HPDE6-E6E7 (cell line): ENCODE data around the gene ZDHHC13.
"Not testable (repeated sequence)": the region's sequence is repeated elsewhere in the genome, so short reads cannot be mapped to it uniquely, and the experiment has no call there.

Experiments
- DNase-seq: peaks from one replicate; pipeline ENCODE4 v3.0.0; 2011; ENCODE audit warnings: missing footprints; ENCODE audit errors: extremely low spot score

Gene ZDHHC13

DNA sequence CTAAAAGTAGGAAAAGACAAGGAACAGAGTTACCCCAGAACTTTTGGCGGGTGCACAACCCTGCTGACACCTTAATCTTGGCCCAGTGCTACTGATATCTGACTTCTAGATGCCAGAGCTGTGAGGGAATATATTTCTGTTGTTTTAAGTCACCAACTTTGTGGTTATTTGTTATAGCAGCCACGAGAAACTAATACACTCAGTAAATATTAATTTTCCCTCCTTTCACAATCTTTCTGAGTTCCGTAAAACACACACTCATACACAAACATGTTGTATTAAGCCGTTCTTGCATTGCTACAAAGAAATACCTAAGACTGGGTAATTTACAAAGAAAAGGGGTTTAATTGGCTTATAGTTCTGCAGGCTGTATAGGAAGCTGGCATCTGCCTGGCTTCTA lies 16.1 kb upstream of the ZDHHC13 start:
- DNase-seq, result no peak

DNA sequence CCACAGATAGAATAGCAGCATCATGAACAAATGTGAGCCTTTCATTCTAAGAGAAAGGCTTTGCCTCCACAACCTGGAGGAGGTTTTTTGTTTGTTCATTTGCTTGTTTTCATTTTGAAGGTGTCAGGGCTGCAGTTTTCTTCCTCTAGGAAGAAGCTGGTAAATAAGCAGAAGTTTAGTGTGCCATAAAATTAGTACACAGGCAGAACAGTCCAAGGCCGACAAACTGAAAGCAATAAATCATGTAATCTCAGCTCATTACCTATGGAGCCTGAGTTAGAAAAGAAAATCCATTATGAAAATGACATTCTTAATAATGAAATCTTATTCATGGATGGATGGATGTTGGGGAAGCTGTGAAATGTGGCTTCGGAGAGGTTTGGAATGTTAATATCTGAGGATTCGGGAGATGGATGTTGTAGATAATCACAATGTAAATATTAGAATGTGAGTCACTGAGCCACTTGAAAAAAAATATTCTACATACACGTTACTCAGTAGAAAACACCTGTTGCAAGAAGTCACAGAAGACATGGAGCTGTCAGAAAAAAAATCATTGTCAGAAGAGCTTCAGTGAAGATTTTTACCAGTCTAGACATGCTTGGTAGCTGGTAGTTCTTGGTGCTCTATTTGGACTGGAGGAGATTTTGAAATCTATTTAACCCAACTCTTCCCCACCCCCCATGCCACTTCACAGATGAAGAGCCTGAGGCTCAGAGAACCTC lies 15.0 kb upstream of the ZDHHC13 start:
- DNase-seq, result peak; percentile 43

- DNase-seq, result no peak
These were observed 14.5 kb upstream of the ZDHHC13 start for GRCh38 chr11:19102521-19102900.

- DNase-seq, result no peak
These were observed 12.0 kb upstream of the ZDHHC13 start for GRCh38 chr11:19105011-19105410.

DNA sequence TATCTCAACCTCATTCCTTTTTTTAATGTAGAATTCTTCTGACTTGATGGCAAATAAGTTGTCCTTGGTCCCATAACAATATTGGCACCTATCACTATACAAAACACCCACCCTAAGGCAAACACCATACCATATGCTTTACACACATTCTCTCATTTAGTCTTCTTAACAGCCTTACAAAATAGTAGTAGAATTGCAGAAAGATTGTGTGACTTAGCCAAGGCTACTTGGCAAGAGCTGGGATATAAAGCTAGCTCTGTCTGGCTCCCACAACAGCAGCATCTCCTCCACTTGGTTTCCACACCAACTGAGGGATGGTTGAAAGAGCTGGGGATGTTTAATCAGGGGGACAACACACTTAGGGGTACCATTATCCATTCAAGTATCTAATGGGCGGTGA lies 9.8 kb upstream of the ZDHHC13 start:
- no peak for DNase-seq

DNA sequence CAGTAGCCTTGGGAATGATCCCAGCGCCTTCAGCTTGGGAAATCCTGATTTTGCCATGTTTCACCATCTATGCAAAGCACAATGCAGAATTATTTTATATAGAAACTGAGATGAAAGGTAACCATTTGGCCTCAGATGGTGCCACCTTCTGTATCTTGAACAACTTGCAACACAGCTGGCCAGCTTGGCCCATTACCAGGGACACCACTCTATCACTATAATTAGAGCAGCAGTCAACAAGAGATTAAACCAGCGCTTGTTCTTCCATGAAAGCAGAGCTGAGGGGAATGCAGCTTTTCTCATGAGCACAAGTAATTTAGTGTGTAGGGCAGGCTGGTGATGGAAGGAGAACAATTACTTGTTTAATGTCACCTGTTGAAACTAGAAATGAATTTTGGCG lies 6.7 kb upstream of the ZDHHC13 start:
- no peak for DNase-seq

DNA sequence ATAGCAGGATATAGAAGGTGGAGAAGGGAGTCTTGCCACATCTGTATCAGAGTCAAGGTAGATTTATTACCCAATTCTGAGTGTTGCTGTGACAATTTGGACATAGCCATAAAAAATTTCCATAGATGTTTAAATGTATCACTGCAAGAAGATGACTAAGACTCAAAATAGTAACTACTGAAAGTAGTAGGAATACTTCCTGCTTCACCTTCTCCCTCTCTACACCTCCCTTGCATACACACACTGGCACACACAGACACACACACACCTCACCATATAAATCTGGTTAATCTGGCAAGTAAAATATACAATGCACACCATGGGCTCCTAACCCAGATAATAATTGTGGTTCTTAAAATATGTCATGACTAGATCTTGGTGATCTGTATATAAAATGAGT lies 5.2 kb upstream of the ZDHHC13 start:
- DNase-seq, result no peak

- DNase-seq, result no peak
These were observed 545 bp upstream of the ZDHHC13 start for GRCh38 chr11:19116276-19116970.

- no peak for DNase-seq
These were observed 761 bp downstream of the ZDHHC13 start for GRCh38 chr11:19117760-19118097.

GRCh38 chr11:19121646-19122045 lies 4.7 kb downstream of the ZDHHC13 start:
- DNase-seq, result no peak

GRCh38 chr11:19122960-19123615 lies 6.1 kb downstream of the ZDHHC13 start:
- no peak for DNase-seq

- not testable (repeated sequence) for DNase-seq
These were observed 9.8 kb downstream of the ZDHHC13 start for GRCh38 chr11:19126562-19127325.

DNA sequence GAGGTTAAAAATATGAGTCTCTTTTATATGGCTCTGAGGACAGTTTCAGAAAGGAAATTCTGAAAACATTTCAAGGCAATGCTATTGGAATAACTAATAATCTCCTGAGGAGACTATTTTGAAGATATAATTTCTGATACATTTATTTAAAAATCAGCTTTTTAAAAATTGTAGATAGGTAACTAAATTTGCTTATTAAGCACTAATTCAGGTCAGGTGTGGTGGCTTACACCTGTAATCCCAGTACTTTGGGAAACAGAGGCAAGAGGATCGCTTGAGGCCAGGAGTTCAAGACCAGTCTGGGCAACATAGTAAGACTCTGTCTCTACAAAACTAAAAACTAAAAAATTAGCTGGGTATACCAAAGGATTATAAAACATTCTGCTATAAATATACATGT lies 17.0 kb downstream of the ZDHHC13 start:
- no peak for DNase-seq

GRCh38 chr11:19136884-19137283 lies 19.9 kb downstream of the ZDHHC13 start:
- not testable (repeated sequence) for DNase-seq

DNA sequence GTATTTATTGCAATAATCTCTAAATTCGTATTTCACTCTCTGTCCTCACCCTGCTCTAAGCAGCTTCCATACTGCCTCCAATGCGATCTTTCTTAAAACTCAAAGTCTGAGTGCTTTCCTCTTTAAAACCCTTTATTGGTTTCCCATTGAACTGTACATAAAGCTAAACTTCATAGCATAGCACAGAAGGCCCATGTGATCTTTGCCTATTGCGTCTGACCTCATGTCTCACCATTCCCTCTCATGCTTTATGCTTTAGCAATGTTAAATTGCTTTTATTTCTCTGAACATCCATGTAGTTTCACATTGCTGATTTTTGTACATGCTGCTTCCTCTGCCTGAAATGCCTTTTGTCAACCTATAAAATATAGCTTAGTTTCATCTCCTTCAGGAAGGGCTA lies 28.4 kb downstream of the ZDHHC13 start:
- DNase-seq, result no peak

DNA sequence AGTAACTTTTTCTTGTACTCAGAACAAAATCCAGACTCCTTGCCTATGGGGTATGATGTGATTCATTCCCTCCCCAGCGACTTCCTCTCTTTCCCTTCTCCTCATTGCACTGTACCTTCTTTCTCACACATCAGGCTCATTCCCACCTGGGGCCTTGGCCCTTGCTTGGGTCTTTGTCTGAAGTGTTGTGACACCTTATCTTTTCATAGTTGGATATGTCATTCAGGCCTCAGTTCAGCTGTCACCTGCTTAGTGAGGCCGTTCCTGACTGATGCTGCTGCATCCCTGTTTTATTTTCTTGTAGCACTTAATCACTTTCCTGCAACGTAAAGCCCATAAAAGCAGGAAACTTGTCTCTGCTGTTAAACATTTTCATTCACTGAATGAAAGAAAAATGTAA lies 39.9 kb downstream of the ZDHHC13 start:
- DNase-seq, result no peak

GRCh38 chr11:19160847-19161246 lies 43.9 kb downstream of the ZDHHC13 start:
- no peak for DNase-seq

- DNase-seq, result no peak
These were observed 44.7 kb downstream of the ZDHHC13 start for GRCh38 chr11:19161651-19162050.

DNA sequence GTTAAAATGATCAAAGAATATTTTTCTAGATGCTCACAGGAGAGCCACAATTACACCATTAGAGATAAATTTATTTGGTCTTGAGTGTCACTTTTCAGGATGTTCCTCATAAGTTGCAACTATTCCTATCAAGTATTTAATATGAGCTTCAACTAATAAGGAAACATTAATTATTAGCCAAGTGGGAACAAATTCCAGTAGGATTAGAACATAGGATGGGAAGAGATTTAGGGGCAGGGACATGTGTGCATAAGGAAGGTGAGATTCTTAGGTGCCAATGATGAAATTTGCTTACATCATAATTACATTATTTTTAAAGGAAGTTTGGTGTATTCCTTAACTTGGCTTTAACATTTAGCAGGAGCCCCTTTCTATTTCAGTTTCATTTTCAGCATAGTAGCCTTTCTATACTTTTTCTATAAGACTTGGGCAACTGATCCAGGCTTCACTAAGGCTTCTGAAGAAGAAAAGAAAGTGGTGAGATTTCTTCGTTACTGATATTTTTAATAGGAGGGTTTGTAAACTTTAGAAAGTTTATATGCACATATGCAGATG lies 46.1 kb downstream of the ZDHHC13 start:
- DNase-seq, result no peak

- DNase-seq, result no peak
These were observed 46.6 kb downstream of the ZDHHC13 start for GRCh38 chr11:19163617-19164016.

- no peak for DNase-seq
These were observed 47.4 kb downstream of the ZDHHC13 start for GRCh38 chr11:19164230-19164855.

DNA sequence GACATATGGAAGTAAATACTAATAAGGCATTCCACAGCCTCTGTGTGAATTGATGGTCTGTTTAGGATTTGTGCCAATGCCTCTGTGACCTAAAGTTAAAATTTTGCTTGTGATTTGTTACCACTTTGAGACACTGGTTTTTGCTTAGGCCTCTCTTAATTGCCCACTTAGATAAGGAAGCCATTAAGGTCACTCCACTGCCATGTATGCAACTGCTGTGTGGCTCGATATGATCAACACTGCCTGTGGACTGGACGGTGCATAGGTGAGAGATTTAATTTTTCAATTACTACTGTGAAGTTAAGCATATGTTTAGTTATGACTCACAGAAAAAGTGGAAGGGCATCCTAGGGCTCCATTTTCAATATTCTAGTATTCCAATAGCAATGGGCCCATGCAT lies 47.9 kb downstream of the ZDHHC13 start:
- no peak for DNase-seq
